HepG2 (cell line): ENCODE measurements around the gene ACTL8. TPM values are rescaled to one million over a fixed set of nuclear protein-coding genes. Genes with fewer than 3 reads are reported as not detected.

Source experiments
- ATAC-seq: fragments of 200-7000 bp; cut with Tn5 transposase; 3 replicates; pipeline ENCODE4 v1.9.1; 2020; ENCODE audit warnings: mild to moderate bottlenecking, moderate library complexity
- BruUV-seq: library from RNA; stranded (reverse); fragments of 400-500 nt; replicated peaks from 2 replicates; lab custom pipeline; 2021; lab: Mats Ljungman, UMichigan
- CTCF ChIA-PET: fragments of 300-600 bp; formaldehyde crosslinking; extraction: SDS; loops from one replicate; lab custom pipeline; 2021; ENCODE audit warnings: low total read pairs, inconsistent platforms, low intra/inter-chr PET ratio; lab: Yijun Ruan, JAX
- POLR2A ChIA-PET: fragments of 350-600 bp; sonication (Branson Sonifier 250); formaldehyde crosslinking; loops from one replicate; lab custom pipeline; 2020; ENCODE audit warnings: antibody characterized with exemption, inconsistent platforms; lab: Yijun Ruan, JAX
- DNase-seq: peaks from one replicate; pipeline ENCODE4 v3.0.0-alpha.2; 2015; ENCODE audit warnings: low spot score
- FAIRE-seq: peaks from 3 replicates; lab custom pipeline; 2011; peaks lifted over from hg19 to GRCh38; lab: Jason Lieb, UNC
- H2AFZ ChIP-seq: one replicate; pipeline ENCODE4 v1.6.1; 2011; ENCODE audit warnings: low read length, inconsistent platforms
- H3K27ac ChIP-seq: fragments of 300-600 bp; 3 replicates; pipeline ENCODE4 v1.8.0; 2011; ENCODE audit warnings: mixed run types, mild to moderate bottlenecking, mixed read lengths, low read length, inconsistent platforms; ENCODE audit not compliant: insufficient read depth; ENCODE audit errors: extremely low read length
- H3K27me3 ChIP-seq, 2 experiments: fragments of 200-600 bp in 1 of 2; 2 replicates in 1 of 2; 3 replicates in 1 of 2; pipeline versions ENCODE4 v1.6.0 to v1.8.0; 2011; ENCODE audit warnings: low read length in 2 of 2, mild to moderate bottlenecking in 2 of 2, moderate library complexity in 2 of 2, inconsistent platforms in 1 of 2; ENCODE audit not compliant: insufficient read depth in 2 of 2, control insufficient read depth in 1 of 2
- H3K36me3 ChIP-seq, 2 experiments: fragments of 200-600 bp in 1 of 2; replicated peaks in 1 of 2; 2 replicates in 1 of 2; 3 replicates in 1 of 2; pipeline versions ENCODE4 v1.5.1 to v1.8.0; 2011; ENCODE audit warnings: low read length in 2 of 2, inconsistent platforms in 1 of 2; ENCODE audit not compliant: insufficient read depth in 2 of 2, control insufficient read depth in 1 of 2
- H3K4me1 ChIP-seq: 2 replicates; pipeline ENCODE4 v1.5.1; 2012; ENCODE audit warnings: low read length, inconsistent platforms; ENCODE audit not compliant: insufficient read depth
- H3K4me2 ChIP-seq: 2 replicates; pipeline ENCODE4 v1.6.0; 2011; ENCODE audit warnings: low read depth, low read length, inconsistent platforms
- H3K4me3 ChIP-seq, 3 experiments: fragments of 200-600 bp in 1 of 3; sonication (generic), shearing (Covaris generic) in 1 of 3; replicated peaks in 1 of 3; 2 replicates each; pipeline ENCODE4 v1.5.1; 2011 to 2016; ENCODE audit warnings: low read length in 3 of 3, inconsistent platforms in 2 of 3, low read depth in 2 of 3, mild to moderate bottlenecking in 2 of 3, control low read depth in 1 of 3, mixed read lengths in 1 of 3; ENCODE audit not compliant: insufficient read depth in 1 of 3
- H3K79me2 ChIP-seq: one replicate; pipeline ENCODE4 v1.6.1; 2011; ENCODE audit warnings: low read length, inconsistent platforms; ENCODE audit not compliant: insufficient read depth
- H3K9ac ChIP-seq: 2 replicates; pipeline ENCODE4 v1.6.0; 2011; ENCODE audit warnings: mild to moderate bottlenecking, low read depth, low read length, inconsistent platforms; ENCODE audit not compliant: insufficient read depth
- H3K9me3 ChIP-seq: 2 replicates; pipeline ENCODE4 v1.5.1; 2012; ENCODE audit warnings: mild to moderate bottlenecking, low read length
- H4K20me1 ChIP-seq: 2 replicates; pipeline ENCODE4 v1.6.0; 2011; ENCODE audit warnings: inconsistent platforms, mild to moderate bottlenecking, low read length, moderate library complexity; ENCODE audit not compliant: insufficient read depth
- ATF7-NPFF ChIP-seq: sonication (generic); formaldehyde crosslinking; IDR thresholded peaks from 2 replicates; pipeline ENCODE4 v1.8.1; 2023; ENCODE audit warnings: mild to moderate bottlenecking, low read depth, missing genetic modification reagents, moderate library complexity
- CEBPZ ChIP-seq: IDR thresholded peaks from 2 replicates; pipeline ENCODE4 v1.6.1; 2012; ENCODE audit warnings: low read length, improper control_type of control experiment
- FOXC1 ChIP-seq: sonication (generic); formaldehyde crosslinking; IDR thresholded peaks from 2 replicates; pipeline ENCODE4 v1.8.0; 2022; ENCODE audit warnings: mild to moderate bottlenecking, missing genetic modification reagents, borderline replicate concordance
- GLI4 ChIP-seq: sonication (generic); formaldehyde crosslinking; IDR thresholded peaks from 2 replicates; pipeline ENCODE4 v1.5.1; 2020; ENCODE audit warnings: missing genetic modification reagents, mild to moderate bottlenecking, moderate library complexity, borderline replicate concordance
- IRF2 ChIP-seq: IDR thresholded peaks from 2 replicates; pipeline ENCODE4 v1.6.1; 2018; ENCODE audit warnings: missing genetic modification reagents, missing compliant biosample characterization
- POLR2G ChIP-seq: fragments of 200-400 bp; formaldehyde crosslinking; IDR thresholded peaks from 2 replicates; pipeline ENCODE4 v1.6.1; 2018; ENCODE audit warnings: mild to moderate bottlenecking, low read depth, low read length, moderate library complexity
- RARG ChIP-seq: sonication (generic); formaldehyde crosslinking; IDR thresholded peaks from 2 replicates; pipeline ENCODE4 v1.4.0; 2020; ENCODE audit warnings: low read depth, mild to moderate bottlenecking, missing genetic modification reagents
- SNRNP70 ChIP-seq: fragments of 200-400 bp; formaldehyde crosslinking; IDR thresholded peaks from 2 replicates; pipeline ENCODE4 v1.6.1; 2017; ENCODE audit warnings: mild to moderate bottlenecking, low read depth, low read length, moderate library complexity
- TFE3 ChIP-seq: IDR thresholded peaks from 2 replicates; pipeline ENCODE4 v1.6.1; 2016
- TP53 ChIP-seq: sonication (generic); formaldehyde crosslinking; conservative IDR thresholded peaks from 2 replicates; pipeline ENCODE4 v1.4.0; 2020; ENCODE audit warnings: missing genetic modification reagents
- ZC3H13 ChIP-seq: sonication (generic); formaldehyde crosslinking; IDR thresholded peaks from 2 replicates; pipeline ENCODE4 v1.8.1; 2023; ENCODE audit warnings: mild to moderate bottlenecking, missing genetic modification reagents, moderate library complexity
- ZKSCAN5 ChIP-seq: sonication (generic); formaldehyde crosslinking; IDR thresholded peaks from 2 replicates; pipeline ENCODE4 v1.5.1; 2020; ENCODE audit warnings: mild to moderate bottlenecking, missing genetic modification reagents
- ZSCAN20 ChIP-seq: sonication (generic); formaldehyde crosslinking; IDR thresholded peaks from 2 replicates; pipeline ENCODE4 v1.4.0; 2020; ENCODE audit warnings: missing genetic modification reagents, mild to moderate bottlenecking, borderline replicate concordance
- WGBS: methylation state at CpG from one replicate; pipeline ENCODE4 v1.1.6; 2017; ENCODE audit warnings: low lambda C conversion rate; 5-methylcytosine and 5-hydroxymethylcytosine counted together
- in situ Hi-C: cut with HindIII; loops from 2 replicates; pipeline ENCODE4 v1.10.0; 2017; ENCODE audit warnings: low pct_unique_long_range_greater_than_20kb; ENCODE audit not compliant: extremely low pct_ligation_motif_present
- intact Hi-C: fragments of 100-400 bp; cut with micrococcal nuclease; formaldehyde crosslinking; loops from one replicate; pipeline ENCODE4 v1.10.0; 2022; ENCODE audit not compliant: unreplicated experiment
- polyA plus RNA-seq, 8 experiments: library from polyadenylated mRNA; depleted of rRNA in 3 of 8; stranded (reverse) in 7 of 8; unstranded in 1 of 8; fragments of >200 nt; fragmentation: Illumina TruSeq in 4 of 8; extraction: Trizol in 4 of 8; gene quantifications; 2 replicates each; pipeline versions ENCODE4 v1.2.1 to v1.2.3, GENCODE V29; 2011 to 2016; ENCODE audit warnings: low read depth in 4 of 8, missing spikeins in 1 of 8, mixed read lengths in 1 of 8; ENCODE audit not compliant: insufficient read depth in 1 of 8
- total RNA-seq, 5 experiments: library from RNA; depleted of rRNA; stranded (reverse); fragments of >200 nt; fragmentation: Illumina TruSeq; extraction: Trizol; gene quantifications; 2 replicates each; pipeline ENCODE4 v1.2.3, GENCODE V29; 2016; ENCODE audit warnings: low read depth in 1 of 5
- TF ChIP-seq, protein P1 (sequence below): sonication (generic); formaldehyde crosslinking; IDR thresholded peaks from 2 replicates; pipeline ENCODE4 v1.4.0; 2020; ENCODE audit warnings: missing genetic modification reagents, borderline replicate concordance
- TF ChIP-seq, protein P2 (sequence below): sonication (generic); formaldehyde crosslinking; IDR thresholded peaks from 2 replicates; pipeline ENCODE4 v1.9.0; 2021; ENCODE audit warnings: missing genetic modification reagents, borderline replicate concordance

The ACTL8 gene
- total and polyA plus RNA-seq, 2 of the 13 experiments (the other 11 are each of a cell fraction or from before 2014, with no cell fraction given), result 0.09 to 0.64 TPM

GRCh38 chr1:17735348-17735747 lies 19.8 kb upstream of the ACTL8 start:
- no peak for FAIRE-seq
- H2AFZ ChIP-seq, result no peak overlapping the region
- intact Hi-C loops (no loop called here), in situ Hi-C loops (no loop called here)
- H3K27me3 ChIP-seq, result peaks cover 5 to 42% of the 10 kb centered on the region in 2 experiments
- H3K9me3 ChIP-seq, result no peaks in the 10 kb centered on the region
- no peaks in the 10 kb centered on the region for H3K4me1 ChIP-seq
- CTCF ChIA-PET, result no interaction called here
- BruUV-seq, result no TSS peak
- H3K4me2 ChIP-seq, result no peak overlapping the region
- H4K20me1 ChIP-seq, result 0 out of 2 replicates have a peak, but pooled peaks cover 2% of the 10 kb centered on the region
- H3K4me3 ChIP-seq, result no peak overlapping the region
- H3K27ac ChIP-seq, result no peak overlapping the region
- WGBS, result 6% methylated on average over 2 of the region's 2 CpGs
- H3K36me3 ChIP-seq, result no peaks in the 10 kb centered on the region
- ATAC-seq, result no peak
- POLR2A ChIA-PET, result no interaction called here
- no peaks in the 10 kb centered on the region for H3K79me2 ChIP-seq
- DNase-seq, result no peak
- no peak overlapping the region for H3K9ac ChIP-seq
- TF ChIP-seq ZC3H13 (CRISPR knock-in tag) (no peak), GLI4 (CRISPR knock-in tag) (no peak), FOXC1 (no peak), ZKSCAN5 (no peak), TP53 (CRISPR knock-in tag) (no peak), SNRNP70 (no peak), ZSCAN20 (CRISPR knock-in tag) (no peak), IRF2 (no peak), ATF7-NPFF (no peak), TFE3 (no peak), CEBPZ (no peak), POLR2G (no peak), RARG (CRISPR knock-in tag) (no peak)
- TF ChIP-seq, protein P1, sequence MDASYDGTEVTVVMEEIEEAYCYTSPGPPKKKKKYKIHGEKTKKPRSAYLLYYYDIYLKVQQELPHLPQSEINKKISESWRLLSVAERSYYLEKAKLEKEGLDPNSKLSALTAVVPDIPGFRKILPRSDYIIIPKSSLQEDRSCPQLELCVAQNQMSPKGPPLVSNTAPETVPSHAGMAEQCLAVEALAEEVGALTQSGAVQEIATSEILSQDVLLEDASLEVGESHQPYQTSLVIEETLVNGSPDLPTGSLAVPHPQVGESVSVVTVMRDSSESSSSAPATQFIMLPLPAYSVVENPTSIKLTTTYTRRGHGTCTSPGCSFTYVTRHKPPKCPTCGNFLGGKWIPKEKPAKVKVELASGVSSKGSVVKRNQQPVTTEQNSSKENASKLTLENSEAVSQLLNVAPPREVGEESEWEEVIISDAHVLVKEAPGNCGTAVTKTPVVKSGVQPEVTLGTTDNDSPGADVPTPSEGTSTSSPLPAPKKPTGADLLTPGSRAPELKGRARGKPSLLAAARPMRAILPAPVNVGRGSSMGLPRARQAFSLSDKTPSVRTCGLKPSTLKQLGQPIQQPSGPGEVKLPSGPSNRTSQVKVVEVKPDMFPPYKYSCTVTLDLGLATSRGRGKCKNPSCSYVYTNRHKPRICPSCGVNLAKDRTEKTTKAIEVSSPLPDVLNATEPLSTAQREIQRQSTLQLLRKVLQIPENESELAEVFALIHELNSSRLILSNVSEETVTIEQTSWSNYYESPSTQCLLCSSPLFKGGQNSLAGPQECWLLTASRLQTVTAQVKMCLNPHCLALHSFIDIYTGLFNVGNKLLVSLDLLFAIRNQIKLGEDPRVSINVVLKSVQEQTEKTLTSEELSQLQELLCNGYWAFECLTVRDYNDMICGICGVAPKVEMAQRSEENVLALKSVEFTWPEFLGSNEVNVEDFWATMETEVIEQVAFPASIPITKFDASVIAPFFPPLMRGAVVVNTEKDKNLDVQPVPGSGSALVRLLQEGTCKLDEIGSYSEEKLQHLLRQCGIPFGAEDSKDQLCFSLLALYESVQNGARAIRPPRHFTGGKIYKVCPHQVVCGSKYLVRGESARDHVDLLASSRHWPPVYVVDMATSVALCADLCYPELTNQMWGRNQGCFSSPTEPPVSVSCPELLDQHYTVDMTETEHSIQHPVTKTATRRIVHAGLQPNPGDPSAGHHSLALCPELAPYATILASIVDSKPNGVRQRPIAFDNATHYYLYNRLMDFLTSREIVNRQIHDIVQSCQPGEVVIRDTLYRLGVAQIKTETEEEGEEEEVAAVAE (CRISPR knock-in tag), result no peak
- TF ChIP-seq, protein P2, sequence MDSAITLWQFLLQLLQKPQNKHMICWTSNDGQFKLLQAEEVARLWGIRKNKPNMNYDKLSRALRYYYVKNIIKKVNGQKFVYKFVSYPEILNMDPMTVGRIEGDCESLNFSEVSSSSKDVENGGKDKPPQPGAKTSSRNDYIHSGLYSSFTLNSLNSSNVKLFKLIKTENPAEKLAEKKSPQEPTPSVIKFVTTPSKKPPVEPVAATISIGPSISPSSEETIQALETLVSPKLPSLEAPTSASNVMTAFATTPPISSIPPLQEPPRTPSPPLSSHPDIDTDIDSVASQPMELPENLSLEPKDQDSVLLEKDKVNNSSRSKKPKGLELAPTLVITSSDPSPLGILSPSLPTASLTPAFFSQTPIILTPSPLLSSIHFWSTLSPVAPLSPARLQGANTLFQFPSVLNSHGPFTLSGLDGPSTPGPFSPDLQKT (CRISPR knock-in tag), result no peak
